NCI-H345 treated with DMSO at 0.1 percent for 48 hours (cell line): ENCODE results near the gene FBXO39.
"Not testable (repeated sequence)": the region's sequence is repeated elsewhere in the genome, so short reads cannot be mapped to it uniquely, and the experiment has no call there.

Experiments
- DNase-seq: peaks from one replicate; lab custom pipeline; 2025; ENCODE audit not compliant: unreplicated experiment; lab: John Stamatoyannopoulos, UW

The FBXO39 gene

GRCh38 chr17:6789146-6789545 is 13.1 kb downstream of the FBXO39 start:
- no peak for DNase-seq

DNA sequence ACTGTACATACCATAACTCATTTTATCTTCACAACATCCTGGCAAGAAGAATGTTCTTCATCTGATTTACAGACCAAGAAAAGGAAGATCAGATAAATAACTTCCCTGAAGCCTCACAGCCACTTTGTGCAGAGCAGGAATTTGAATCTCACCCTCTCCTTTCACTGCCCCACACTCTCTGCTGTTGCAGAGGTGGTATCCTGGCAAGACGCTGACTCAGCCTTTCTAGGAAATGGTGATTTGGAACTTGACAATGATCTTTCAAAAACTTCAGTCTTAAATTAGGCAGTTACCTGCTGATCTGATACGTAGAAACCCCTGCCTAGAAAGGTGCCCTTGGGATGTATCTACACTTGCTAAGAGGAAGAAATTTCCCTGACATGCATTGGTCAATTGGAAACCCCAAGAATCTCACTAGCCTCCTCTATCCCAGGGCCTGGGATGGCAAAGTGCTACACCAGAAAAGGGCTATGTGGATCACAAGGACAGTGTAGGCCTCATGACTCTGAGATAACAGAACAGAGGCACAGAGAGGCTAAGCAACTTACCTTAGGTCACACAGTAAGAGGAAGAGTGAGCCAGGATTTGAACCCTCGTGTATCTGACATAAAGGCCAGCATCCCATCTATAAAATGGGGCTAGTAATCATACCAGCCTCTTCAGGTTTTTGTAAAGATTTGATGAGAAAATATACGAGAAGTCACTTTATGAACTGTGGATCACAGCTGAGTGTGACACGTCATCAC is 17.9 kb downstream of the FBXO39 start:
- DNase-seq = no peak

GRCh38 chr17:6796017-6796886 is 20.2 kb downstream of the FBXO39 start:
- DNase-seq = no peak

DNA sequence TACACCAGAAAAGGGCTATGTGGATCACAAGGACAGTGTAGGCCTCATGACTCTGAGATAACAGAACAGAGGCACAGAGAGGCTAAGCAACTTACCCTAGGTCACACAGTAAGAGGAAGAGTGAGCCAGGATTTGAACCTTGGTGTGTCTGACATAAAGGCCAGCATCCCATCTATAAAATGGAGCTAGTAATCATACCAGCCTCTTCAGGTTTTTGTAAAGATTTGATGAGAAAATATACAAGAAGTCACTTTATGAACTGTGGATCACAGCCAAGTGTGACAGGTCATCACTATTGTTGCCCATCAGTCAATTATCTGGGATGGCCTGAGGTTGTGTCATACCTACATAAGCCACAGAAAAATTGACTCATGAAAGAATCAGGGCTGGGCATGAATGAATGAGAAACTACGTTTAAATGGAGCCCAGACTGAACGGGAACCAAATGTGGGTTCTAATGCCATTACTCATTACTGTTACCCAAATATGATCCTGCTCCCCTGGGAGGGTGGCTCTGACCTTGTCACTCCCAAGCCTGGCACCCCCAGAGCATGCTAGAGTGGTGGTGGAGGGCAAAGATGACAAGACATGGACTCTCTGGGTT is 21.0 kb downstream of the FBXO39 start:
- DNase-seq = no peak

GRCh38 chr17:6797718-6798351 is 21.8 kb downstream of the FBXO39 start:
- DNase-seq = no peak

DNA sequence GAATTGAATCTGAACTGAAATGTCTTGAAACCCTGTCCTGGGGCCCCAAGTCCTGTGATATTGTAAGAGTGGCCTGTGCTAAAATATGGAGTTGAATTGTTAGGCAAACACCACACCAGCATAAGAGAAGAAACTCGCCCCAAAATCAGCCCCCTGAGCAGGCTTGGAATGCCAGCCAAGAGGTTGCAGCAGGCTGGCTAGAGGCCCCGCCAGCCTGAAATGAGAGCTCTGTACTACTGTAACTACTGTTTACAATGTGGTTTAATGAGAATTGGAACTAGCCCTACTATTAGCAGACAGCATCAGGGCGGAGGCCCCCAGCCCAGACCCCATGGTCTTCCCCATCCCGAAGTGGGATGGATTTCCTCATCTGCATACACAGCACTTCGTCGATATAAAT is 23.7 kb downstream of the FBXO39 start:
- DNase-seq = no peak

DNA sequence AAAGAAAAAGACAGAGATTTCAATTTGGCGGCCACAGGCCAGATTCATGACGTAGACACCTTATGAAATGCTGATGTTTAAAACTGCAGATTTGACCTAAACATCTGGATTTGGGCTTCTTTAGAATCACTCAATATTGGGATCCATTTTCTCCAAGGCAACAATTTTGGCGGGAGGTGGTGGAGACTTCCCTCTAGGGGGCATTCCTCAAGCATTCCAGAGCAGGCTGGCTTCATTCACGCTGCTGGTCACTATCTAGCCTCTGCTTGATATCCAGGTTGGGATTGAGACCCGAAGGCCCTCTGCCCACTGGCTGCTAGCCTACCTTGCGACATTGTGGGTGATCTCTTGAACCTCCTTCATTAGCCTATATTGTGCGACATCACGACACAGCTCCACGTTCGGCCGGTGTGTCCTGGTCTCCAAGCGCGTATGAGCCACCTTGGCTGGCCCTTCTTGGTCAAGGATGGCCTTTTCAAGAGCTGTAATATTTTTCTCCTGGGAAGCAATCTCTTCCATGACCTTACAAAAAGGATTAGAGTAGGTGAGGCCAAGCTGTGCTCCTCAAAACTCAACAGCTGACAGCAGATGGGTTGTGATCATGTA is 24.5 kb downstream of the FBXO39 start:
- DNase-seq = no peak

- DNase-seq = no peak
Measured at GRCh38 chr17:6811510-6811909, 35.5 kb downstream of the FBXO39 start.

- DNase-seq = no peak
Measured at GRCh38 chr17:6812295-6812694, 36.3 kb downstream of the FBXO39 start.

DNA sequence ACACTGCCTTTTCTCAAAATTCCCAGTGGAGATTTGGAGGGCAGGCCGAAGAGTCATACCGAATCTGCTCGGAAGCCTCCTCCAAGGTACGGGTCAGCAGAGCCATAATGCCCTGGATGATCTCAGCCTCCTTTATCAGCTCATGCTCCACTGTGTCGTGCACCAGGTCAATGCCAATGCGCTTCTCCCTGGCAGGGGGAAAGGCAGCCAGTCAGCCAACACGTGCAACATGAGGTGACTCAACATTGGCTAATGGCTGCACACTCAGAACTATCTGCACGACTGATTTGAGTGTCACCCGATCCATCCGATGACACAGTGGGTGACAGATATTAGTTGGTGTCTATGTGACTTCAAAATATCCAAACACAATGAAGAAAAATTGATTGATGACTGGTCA is 39.8 kb downstream of the FBXO39 start:
- DNase-seq = no peak

DNA sequence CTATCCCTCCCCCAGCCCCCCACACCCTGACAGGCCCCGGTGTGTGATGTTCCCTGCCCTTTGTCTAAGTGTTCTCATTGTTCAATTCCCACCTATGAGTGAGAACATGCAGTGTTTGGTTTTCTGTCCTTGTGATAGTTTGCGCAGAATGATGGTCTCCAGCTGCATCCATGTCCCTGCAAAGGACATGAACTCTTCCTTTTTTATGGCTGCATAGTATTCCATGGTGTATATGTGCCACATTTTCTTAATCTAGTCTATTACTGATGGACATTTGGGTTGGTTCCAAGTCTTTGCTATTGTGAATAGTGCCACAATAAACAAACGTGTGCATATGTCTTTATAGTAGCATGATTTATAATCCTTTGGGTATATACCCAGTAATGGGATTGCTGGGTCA is 40.4 kb downstream of the FBXO39 start:
- not testable (repeated sequence) for DNase-seq

GRCh38 chr17:6818938-6819337 is 42.9 kb downstream of the FBXO39 start:
- DNase-seq = no peak

- DNase-seq = no peak
Measured at GRCh38 chr17:6823011-6823442, 47.0 kb downstream of the FBXO39 start.

GRCh38 chr17:6830383-6830986 is 54.5 kb downstream of the FBXO39 start:
- DNase-seq = no peak

DNA sequence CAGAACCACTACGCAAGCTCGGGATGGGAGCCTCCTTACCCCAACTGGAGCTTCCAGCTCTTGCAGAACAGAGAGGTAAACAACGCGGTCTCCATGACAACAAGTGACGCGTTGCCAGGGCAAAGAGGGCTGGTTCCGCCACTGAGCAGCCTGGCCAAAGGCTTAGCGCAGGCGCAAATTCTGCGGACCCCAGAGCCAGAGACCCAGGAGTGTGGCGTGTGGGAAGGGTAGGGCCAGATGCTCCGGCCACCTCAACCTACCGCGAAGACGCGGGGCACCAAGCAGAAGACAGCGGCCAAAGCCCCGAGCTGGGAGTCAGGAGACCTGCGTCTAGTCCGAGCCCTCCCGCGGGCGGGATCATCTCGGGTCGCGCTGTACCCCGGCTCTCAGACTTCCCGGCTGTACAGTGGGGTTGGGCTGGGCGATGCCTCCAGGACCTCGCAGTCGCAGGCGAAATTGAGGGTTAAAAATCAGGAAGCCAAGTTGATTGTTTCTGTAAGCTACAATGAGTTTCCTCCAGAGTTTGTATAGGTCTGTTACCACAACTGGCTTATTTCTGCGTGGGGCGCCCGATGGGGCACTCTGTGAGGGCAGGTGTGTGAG is 55.7 kb downstream of the FBXO39 start, which contains the start of gene TEKT1:
TSS of gene TEKT1 (minus strand) at position 69 of the 603 bp plus-strand sequence. CDS start 1,353 bp downstream, outside the sequence.
- no peak for DNase-seq
